Astrocyte (in vitro differentiated cells and primary cell): Measurements from ENCODE around the gene PRX.

Source experiments
- CTCF ChIP-seq: IDR thresholded peaks from 2 replicates; pipeline ENCODE4 v1.5.1; 2011; ENCODE audit warnings: low read depth, mild to moderate bottlenecking, inconsistent platforms, low read length, moderate library complexity; ENCODE audit not compliant: insufficient read depth
- EZH2 ChIP-seq: IDR thresholded peaks from 2 replicates; pipeline ENCODE4 v1.6.1; 2012; ENCODE audit warnings: mild to moderate bottlenecking, low read length, inconsistent platforms; ENCODE audit not compliant: insufficient read depth

GRCh38 chr19:40450664-40451063 is 37.5 kb upstream of the PRX start:
- no peak for TF ChIP-seq CTCF
- TF ChIP-seq EZH2: no peak
